ENCODE data around the gene TMEM245. TPM values are rescaled to one million over a fixed set of nuclear protein-coding genes. Genes with fewer than 3 reads are reported as not detected.

The TMEM245 gene
- total RNA-seq, 1 experiment from 2014 or later, result 54.0 TPM

DNA sequence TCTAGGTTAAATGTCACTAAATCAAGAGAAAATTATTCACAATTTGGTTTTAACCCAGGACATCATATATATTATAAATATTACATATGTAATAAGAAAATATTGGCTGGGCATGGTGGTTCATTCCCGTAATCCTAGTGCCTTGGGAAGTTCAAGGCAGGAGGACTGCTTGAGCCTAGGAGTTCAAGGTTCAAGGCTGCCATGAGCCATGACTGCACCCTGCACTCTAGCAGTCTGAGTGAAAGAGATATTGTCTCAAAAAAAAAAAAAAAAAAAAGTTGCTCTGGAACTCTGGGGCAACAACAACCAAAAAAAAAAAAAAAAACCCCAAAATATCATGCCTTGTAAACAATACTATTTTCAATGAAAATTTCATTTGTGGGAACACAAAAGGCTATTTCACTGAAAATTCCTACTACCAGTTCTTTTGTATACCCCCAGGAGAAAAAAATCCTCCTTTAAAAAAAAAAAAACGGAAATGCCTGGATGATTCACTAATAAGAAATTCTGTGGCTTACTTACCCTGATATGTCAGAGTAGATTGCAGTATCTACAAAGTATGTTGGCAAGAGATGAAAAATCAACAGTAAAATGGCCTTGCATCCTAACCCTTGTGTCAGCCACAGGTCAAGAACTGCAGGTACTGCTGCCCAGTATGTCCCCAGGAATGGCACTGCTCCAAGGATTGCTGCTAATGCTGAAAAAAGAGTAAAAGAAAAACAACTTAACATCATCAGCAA is 83.9 kb downstream of the TMEM245 start:
- peak; percentile 97 for ATAC-seq
- POLR2A ChIA-PET, result no interaction called here

GRCh38 chr9:109033941-109034700 is 85.6 kb downstream of the TMEM245 start:
- no peaks in the 10 kb centered on the region for H3K27me3 ChIP-seq (ENCODE audit: control insufficient read depth, insufficient read depth, low read length)
- H3K9me3 ChIP-seq (ENCODE audit: control insufficient read depth, insufficient read depth, low read depth, low read length), result no peaks in the 10 kb centered on the region
- H3K4me3 ChIP-seq (ENCODE audit: low read depth in 2 of 2, low read length in 2 of 2), result no peak overlapping the region
- TF ChIP-seq, protein P1, sequence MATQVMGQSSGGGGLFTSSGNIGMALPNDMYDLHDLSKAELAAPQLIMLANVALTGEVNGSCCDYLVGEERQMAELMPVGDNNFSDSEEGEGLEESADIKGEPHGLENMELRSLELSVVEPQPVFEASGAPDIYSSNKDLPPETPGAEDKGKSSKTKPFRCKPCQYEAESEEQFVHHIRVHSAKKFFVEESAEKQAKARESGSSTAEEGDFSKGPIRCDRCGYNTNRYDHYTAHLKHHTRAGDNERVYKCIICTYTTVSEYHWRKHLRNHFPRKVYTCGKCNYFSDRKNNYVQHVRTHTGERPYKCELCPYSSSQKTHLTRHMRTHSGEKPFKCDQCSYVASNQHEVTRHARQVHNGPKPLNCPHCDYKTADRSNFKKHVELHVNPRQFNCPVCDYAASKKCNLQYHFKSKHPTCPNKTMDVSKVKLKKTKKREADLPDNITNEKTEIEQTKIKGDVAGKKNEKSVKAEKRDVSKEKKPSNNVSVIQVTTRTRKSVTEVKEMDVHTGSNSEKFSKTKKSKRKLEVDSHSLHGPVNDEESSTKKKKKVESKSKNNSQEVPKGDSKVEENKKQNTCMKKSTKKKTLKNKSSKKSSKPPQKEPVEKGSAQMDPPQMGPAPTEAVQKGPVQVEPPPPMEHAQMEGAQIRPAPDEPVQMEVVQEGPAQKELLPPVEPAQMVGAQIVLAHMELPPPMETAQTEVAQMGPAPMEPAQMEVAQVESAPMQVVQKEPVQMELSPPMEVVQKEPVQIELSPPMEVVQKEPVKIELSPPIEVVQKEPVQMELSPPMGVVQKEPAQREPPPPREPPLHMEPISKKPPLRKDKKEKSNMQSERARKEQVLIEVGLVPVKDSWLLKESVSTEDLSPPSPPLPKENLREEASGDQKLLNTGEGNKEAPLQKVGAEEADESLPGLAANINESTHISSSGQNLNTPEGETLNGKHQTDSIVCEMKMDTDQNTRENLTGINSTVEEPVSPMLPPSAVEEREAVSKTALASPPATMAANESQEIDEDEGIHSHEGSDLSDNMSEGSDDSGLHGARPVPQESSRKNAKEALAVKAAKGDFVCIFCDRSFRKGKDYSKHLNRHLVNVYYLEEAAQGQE (IDR thresholded peaks at IDR 0.05; ENCODE audit: insufficient read depth in 1 of 2, low read depth in 2 of 2, low read length in 1 of 2), result no peak
- TF ChIP-seq TCF7L2 (IDR thresholded peaks at IDR 0.05; ENCODE audit: low read depth, low read length), result no peak
- no peak for TF ChIP-seq SIN3A (IDR thresholded peaks at IDR 0.05; ENCODE audit: borderline replicate concordance, insufficient read depth, low read depth, low read length)
- TF ChIP-seq POLR2AphosphoS5 (IDR thresholded peaks at IDR 0.05; ENCODE audit: low read depth, low read length), result no peak
- TF ChIP-seq, protein P2, sequence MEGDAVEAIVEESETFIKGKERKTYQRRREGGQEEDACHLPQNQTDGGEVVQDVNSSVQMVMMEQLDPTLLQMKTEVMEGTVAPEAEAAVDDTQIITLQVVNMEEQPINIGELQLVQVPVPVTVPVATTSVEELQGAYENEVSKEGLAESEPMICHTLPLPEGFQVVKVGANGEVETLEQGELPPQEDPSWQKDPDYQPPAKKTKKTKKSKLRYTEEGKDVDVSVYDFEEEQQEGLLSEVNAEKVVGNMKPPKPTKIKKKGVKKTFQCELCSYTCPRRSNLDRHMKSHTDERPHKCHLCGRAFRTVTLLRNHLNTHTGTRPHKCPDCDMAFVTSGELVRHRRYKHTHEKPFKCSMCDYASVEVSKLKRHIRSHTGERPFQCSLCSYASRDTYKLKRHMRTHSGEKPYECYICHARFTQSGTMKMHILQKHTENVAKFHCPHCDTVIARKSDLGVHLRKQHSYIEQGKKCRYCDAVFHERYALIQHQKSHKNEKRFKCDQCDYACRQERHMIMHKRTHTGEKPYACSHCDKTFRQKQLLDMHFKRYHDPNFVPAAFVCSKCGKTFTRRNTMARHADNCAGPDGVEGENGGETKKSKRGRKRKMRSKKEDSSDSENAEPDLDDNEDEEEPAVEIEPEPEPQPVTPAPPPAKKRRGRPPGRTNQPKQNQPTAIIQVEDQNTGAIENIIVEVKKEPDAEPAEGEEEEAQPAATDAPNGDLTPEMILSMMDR (IDR thresholded peaks at IDR 0.05), result no peak
- H3K4me1 ChIP-seq (ENCODE audit: control insufficient read depth, insufficient read depth, low read length), result peaks cover 10% of the 10 kb centered on the region
- 0 out of 2 replicates have a peak overlapping the region, but pooled peaks have one; percentile 29 for H3K27ac ChIP-seq (ENCODE audit: low read length)
- intact Hi-C loops (cut with micrococcal nuclease; ENCODE audit: unreplicated experiment), result no loop called here
- ChIA-PET POLR2A (interaction anchor here (0.5 to 0.6 kb wide), 2 partner anchors 16 to 135 kb away, joined by 3 read pairs; no protein-coding TSS in a partner anchor), CTCF (no interaction called here)
- no TSS peak for BruUV-seq (replicated peaks)
- peaks cover 11% of the 10 kb centered on the region for H3K36me3 ChIP-seq (ENCODE audit: control insufficient read depth, insufficient read depth, low read length)
- DNase-seq (ENCODE audit: low read depth, low spot score), result no peak
- ATAC-seq, result no peak
- in situ Hi-C loops (cut with HindIII; ENCODE audit: low pct_unique_long_range_greater_than_20kb, low sequenced_read_pairs), result no loop called here

More for the DNA sequence above, 83.9 kb downstream of the TMEM245 start:
- TF ChIP-seq TCF7L2 (IDR thresholded peaks at IDR 0.05; ENCODE audit: low read depth, low read length) (peak; percentile 79), POLR2AphosphoS5 (IDR thresholded peaks at IDR 0.05; ENCODE audit: low read depth, low read length) (peak; percentile 58; the same call in 1 of the 2 replicates), SIN3A (IDR thresholded peaks at IDR 0.05; ENCODE audit: borderline replicate concordance, insufficient read depth, low read depth, low read length) (no peak)
- no peaks in the 10 kb centered on the region for H3K27me3 ChIP-seq (ENCODE audit: control insufficient read depth, insufficient read depth, low read length)
- BruUV-seq (replicated peaks), result no TSS peak
- peaks cover 11% of the 10 kb centered on the region for H3K36me3 ChIP-seq (ENCODE audit: control insufficient read depth, insufficient read depth, low read length)
- intact Hi-C loops (cut with micrococcal nuclease; ENCODE audit: unreplicated experiment), result no loop called here
- no peaks in the 10 kb centered on the region for H3K9me3 ChIP-seq (ENCODE audit: control insufficient read depth, insufficient read depth, low read depth, low read length)
- CTCF ChIA-PET, result no interaction called here
- H3K4me3 ChIP-seq (ENCODE audit: low read depth in 2 of 2, low read length in 2 of 2), result no peak overlapping the region
- peak overlapping the region; percentile 57; the same call in 1 of the 2 replicates for H3K27ac ChIP-seq (ENCODE audit: low read length)
- in situ Hi-C loops (cut with HindIII; ENCODE audit: low pct_unique_long_range_greater_than_20kb, low sequenced_read_pairs), result no loop called here
- DNase-seq (ENCODE audit: low read depth, low spot score), result peak; percentile 78
- peaks cover 10% of the 10 kb centered on the region for H3K4me1 ChIP-seq (ENCODE audit: control insufficient read depth, insufficient read depth, low read length)

Data from Panc1 (cell line).